ENCODE data around the gene HRAS.

HRAS gene

DNA sequence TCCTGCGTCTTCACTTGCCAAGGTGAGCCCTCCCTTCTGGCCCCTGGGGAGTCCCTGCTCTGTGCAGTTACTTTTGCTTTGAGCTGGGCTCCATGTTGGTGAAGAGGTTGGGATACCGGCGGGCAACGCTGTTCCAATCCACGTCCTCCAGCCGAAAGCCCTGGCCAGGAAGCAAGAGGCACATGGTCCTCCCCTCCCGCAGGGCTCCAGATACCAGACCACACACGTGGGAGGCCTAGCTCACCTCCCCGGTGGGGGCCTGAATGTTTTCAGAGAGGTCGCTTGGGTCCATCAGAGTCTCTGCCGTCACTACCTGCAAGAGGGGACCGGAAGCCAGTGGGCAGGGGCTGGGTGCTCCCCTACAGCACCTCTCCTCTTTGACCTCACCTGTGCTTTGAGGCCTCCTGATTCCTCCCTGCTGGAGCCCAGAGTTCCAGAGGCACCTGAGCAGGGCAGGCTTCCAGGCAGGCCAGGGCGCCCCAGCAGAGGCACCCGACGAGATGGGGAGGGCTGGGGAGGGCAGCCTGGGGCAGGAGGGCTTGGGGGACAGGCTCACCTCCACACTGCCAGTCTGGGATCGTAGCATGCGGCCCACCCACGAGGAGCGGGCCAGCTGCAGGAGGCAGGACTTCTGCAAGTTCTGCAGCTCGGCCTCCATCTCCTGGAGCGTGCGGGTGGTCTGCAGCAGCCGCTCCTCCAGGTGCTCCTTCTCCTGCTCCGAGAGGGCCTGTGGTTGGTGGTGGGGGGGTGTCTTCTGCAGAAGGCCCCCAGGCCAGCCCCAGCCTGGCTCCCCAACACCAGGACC, 22.2 kb upstream of the HRAS start:
- WGBS, 2 experiments (ENCODE audit: insufficient coverage in 2 of 2) = 83% methylated on average over 18 to 19 of the region's 24 CpGs
- Histone ChIP-seq H3K4me1 (ENCODE audit: control insufficient read depth, insufficient read depth, low read length, poor library complexity, severe bottlenecking) (no peaks in the 10 kb centered on the region), H3K27ac (ENCODE audit: low read depth, low read length, severe bottlenecking) (no peak overlapping the region), H3K36me3 (ENCODE audit: control insufficient read depth, insufficient read depth, low read length) (no peaks in the 10 kb centered on the region), H3K4me3 (ENCODE audit: extremely low read depth, insufficient read depth, low read length, poor library complexity, severe bottlenecking) (no peak overlapping the region), H3K9me3 (ENCODE audit: control insufficient read depth, low read length) (no peaks in the 10 kb centered on the region)

GRCh38 chr11:556662-557256, 21.4 kb upstream of the HRAS start:
- Histone ChIP-seq H3K4me3 (ENCODE audit: extremely low read depth, insufficient read depth, low read length, poor library complexity, severe bottlenecking) (no peak overlapping the region), H3K27ac (ENCODE audit: low read depth, low read length, severe bottlenecking) (no peak overlapping the region), H3K36me3 (ENCODE audit: control insufficient read depth, insufficient read depth, low read length) (no peaks in the 10 kb centered on the region), H3K4me1 (ENCODE audit: control insufficient read depth, insufficient read depth, low read length, poor library complexity, severe bottlenecking) (no peaks in the 10 kb centered on the region), H3K9me3 (ENCODE audit: control insufficient read depth, low read length) (no peaks in the 10 kb centered on the region)
- WGBS, 2 experiments (ENCODE audit: insufficient coverage in 2 of 2) = 78 to 79% methylated on average over 20 to 22 of the region's 22 CpGs

GRCh38 chr11:555780-556661, 20.6 kb upstream of the HRAS start:
- 7% methylated on average over 76 to 86 of the region's 104 CpGs for WGBS, 2 experiments (ENCODE audit: insufficient coverage in 2 of 2)
- Histone ChIP-seq H3K4me1 (ENCODE audit: control insufficient read depth, insufficient read depth, low read length, poor library complexity, severe bottlenecking) (no peaks in the 10 kb centered on the region), H3K9me3 (ENCODE audit: control insufficient read depth, low read length) (no peaks in the 10 kb centered on the region), H3K4me3 (ENCODE audit: extremely low read depth, insufficient read depth, low read length, poor library complexity, severe bottlenecking) (peak overlapping the region; percentile 30), H3K36me3 (ENCODE audit: control insufficient read depth, insufficient read depth, low read length) (no peaks in the 10 kb centered on the region), H3K27ac (ENCODE audit: low read depth, low read length, severe bottlenecking) (no peak overlapping the region)

DNA sequence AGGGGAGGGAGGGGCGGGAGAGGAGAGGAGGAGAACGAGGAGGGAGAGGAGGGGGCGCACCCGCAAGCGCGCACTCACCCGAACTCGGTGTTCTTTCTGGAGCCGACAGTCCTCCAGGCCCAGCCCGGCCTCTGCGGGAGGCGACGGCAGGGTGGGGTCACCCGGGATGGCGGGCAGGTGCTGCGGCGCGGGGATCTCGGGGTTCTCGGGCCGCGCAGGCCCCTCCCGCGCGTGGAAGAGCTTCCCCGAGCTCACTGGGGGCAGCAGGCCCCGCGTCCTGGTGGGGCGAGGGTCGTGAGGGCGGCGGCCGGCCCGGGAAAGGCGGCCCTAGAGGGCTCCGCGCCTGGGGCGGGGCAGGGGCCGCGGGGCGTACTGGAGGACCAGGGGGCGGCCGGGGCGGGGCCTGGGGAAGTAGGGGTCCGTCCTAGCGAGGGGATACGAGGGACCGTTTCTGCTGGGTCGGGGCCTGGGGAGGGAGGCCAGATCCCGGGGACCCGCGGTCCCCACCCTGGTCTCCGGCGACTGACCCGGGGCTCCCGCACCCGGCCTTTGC, 19.9 kb upstream of the HRAS start:
- Histone ChIP-seq H3K27ac (ENCODE audit: low read depth, low read length, severe bottlenecking) (no peak overlapping the region), H3K4me1 (ENCODE audit: control insufficient read depth, insufficient read depth, low read length, poor library complexity, severe bottlenecking) (no peaks in the 10 kb centered on the region), H3K9me3 (ENCODE audit: control insufficient read depth, low read length) (no peaks in the 10 kb centered on the region), H3K4me3 (ENCODE audit: extremely low read depth, insufficient read depth, low read length, poor library complexity, severe bottlenecking) (peak overlapping the region; percentile 30), H3K36me3 (ENCODE audit: control insufficient read depth, insufficient read depth, low read length) (no peaks in the 10 kb centered on the region)
- WGBS, 2 experiments (ENCODE audit: insufficient coverage in 2 of 2) = 1 to 3% methylated on average over 33 to 46 of the region's 57 CpGs

DNA sequence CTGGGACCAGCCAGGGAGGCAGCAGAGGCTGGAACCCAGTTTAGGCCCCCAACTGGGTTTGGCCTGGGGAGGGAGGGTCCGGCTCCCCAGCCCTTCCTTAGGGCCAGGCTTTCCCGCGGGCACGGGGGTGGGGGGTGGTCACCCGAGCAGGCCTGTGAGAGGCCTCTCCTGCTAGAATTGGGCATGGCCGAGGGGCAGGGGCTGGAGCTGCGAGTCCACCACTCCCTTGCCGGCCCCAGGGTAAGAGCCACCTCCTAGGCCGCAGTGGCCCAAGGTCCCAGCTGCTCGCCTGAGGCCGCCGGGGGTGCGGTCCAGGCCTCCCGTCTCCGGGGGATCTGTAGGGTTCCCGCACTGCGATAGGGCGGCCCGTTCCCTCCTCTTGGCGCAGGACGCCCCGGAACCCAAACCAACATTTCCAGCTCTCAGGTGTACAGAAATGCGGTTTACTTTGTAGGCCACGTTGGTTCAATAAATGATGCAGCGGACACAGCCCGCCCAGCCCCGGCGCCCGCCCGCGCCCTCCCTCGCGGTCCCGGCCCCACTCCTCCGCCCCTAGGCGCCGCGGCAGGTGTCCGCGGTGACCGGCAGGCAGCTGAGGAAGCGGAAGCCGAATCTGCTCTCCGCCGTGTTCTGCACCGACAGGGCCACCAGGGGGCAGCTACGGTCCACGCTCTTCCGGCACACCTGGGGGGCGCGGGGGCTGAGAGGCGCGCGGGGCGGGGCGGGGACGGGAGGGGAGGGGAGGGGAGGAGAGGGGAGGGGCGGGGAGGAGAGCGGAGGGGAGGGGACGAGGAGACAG, 19.3 kb upstream of the HRAS start:
- 18 to 22% methylated on average over 25 to 31 of the region's 60 CpGs for WGBS, 2 experiments (ENCODE audit: insufficient coverage in 2 of 2)
- Histone ChIP-seq H3K27ac (ENCODE audit: low read depth, low read length, severe bottlenecking) (no peak overlapping the region), H3K4me1 (ENCODE audit: control insufficient read depth, insufficient read depth, low read length, poor library complexity, severe bottlenecking) (no peaks in the 10 kb centered on the region), H3K4me3 (ENCODE audit: extremely low read depth, insufficient read depth, low read length, poor library complexity, severe bottlenecking) (no peak overlapping the region), H3K36me3 (ENCODE audit: control insufficient read depth, insufficient read depth, low read length) (no peaks in the 10 kb centered on the region), H3K9me3 (ENCODE audit: control insufficient read depth, low read length) (no peaks in the 10 kb centered on the region)

GRCh38 chr11:553988-554340, 18.6 kb upstream of the HRAS start:
- Histone ChIP-seq H3K4me1 (ENCODE audit: control insufficient read depth, insufficient read depth, low read length, poor library complexity, severe bottlenecking) (no peaks in the 10 kb centered on the region), H3K27ac (ENCODE audit: low read depth, low read length, severe bottlenecking) (no peak overlapping the region), H3K9me3 (ENCODE audit: control insufficient read depth, low read length) (no peaks in the 10 kb centered on the region), H3K4me3 (ENCODE audit: extremely low read depth, insufficient read depth, low read length, poor library complexity, severe bottlenecking) (no peak overlapping the region), H3K36me3 (ENCODE audit: control insufficient read depth, insufficient read depth, low read length) (no peaks in the 10 kb centered on the region)
- 75 to 86% methylated on average over 7 to 9 of the region's 11 CpGs for WGBS, 2 experiments (ENCODE audit: insufficient coverage in 2 of 2)

- Histone ChIP-seq H3K9me3 (ENCODE audit: control insufficient read depth, low read length) (no peaks in the 10 kb centered on the region), H3K36me3 (ENCODE audit: control insufficient read depth, insufficient read depth, low read length) (no peaks in the 10 kb centered on the region), H3K27ac (ENCODE audit: low read depth, low read length, severe bottlenecking) (no peak overlapping the region), H3K4me1 (ENCODE audit: control insufficient read depth, insufficient read depth, low read length, poor library complexity, severe bottlenecking) (no peaks in the 10 kb centered on the region), H3K4me3 (ENCODE audit: extremely low read depth, insufficient read depth, low read length, poor library complexity, severe bottlenecking) (no peak overlapping the region)
- WGBS, 2 experiments (ENCODE audit: insufficient coverage in 2 of 2) = 89 to 90% methylated on average over 21 to 27 of the region's 27 CpGs
These were observed 18.0 kb upstream of the HRAS start for GRCh38 chr11:553083-553987.

DNA sequence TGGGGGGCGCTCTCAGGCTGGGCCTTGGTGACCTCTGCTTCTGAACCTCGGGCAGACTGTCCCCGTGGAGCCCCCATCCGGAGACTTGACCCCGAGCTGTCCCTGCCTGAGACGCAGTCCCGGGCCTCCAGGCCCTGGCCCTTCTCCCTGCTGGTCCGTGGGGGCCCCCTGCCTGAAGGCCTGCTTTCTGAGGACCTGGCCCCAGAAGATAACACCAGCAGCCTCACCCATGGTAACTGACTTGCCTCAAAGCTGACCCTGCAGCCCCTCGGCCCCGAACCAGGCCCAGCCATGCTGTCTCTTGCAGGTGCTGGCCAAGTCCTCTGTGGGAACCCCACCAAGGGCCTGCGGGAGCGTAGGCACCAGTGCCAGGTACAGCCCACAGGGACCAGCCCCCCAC, 16.2 kb upstream of the HRAS start:
- Histone ChIP-seq H3K9me3 (ENCODE audit: control insufficient read depth, low read length) (no peaks in the 10 kb centered on the region), H3K27ac (ENCODE audit: low read depth, low read length, severe bottlenecking) (no peak overlapping the region), H3K4me3 (ENCODE audit: extremely low read depth, insufficient read depth, low read length, poor library complexity, severe bottlenecking) (no peak overlapping the region), H3K4me1 (ENCODE audit: control insufficient read depth, insufficient read depth, low read length, poor library complexity, severe bottlenecking) (no peaks in the 10 kb centered on the region), H3K36me3 (ENCODE audit: control insufficient read depth, insufficient read depth, low read length) (no peaks in the 10 kb centered on the region)
- 91 to 98% methylated on average over 5 to 11 of the region's 12 CpGs for WGBS, 2 experiments (ENCODE audit: insufficient coverage in 2 of 2)

- Histone ChIP-seq H3K36me3 (ENCODE audit: control insufficient read depth, insufficient read depth, low read length) (no peaks in the 10 kb centered on the region), H3K9me3 (ENCODE audit: control insufficient read depth, low read length) (no peaks in the 10 kb centered on the region), H3K27ac (ENCODE audit: low read depth, low read length, severe bottlenecking) (no peak overlapping the region), H3K4me1 (ENCODE audit: control insufficient read depth, insufficient read depth, low read length, poor library complexity, severe bottlenecking) (no peaks in the 10 kb centered on the region), H3K4me3 (ENCODE audit: extremely low read depth, insufficient read depth, low read length, poor library complexity, severe bottlenecking) (no peak overlapping the region)
- WGBS, 2 experiments (ENCODE audit: insufficient coverage in 2 of 2) = 85 to 93% methylated on average over 12 of the region's 16 CpGs
These were observed 15.8 kb upstream of the HRAS start for GRCh38 chr11:551131-551530.

Data from mesodermal cell (in vitro differentiated cells).